GM23338 (cell line): Measurements from ENCODE around the gene SHISA9. TPM values are rescaled to one million over a fixed set of nuclear protein-coding genes. Genes with fewer than 3 reads are reported as not detected.

Source experiments
- ATAC-seq: fragments of 200-7000 bp; cut with Tn5 transposase; 3 replicates; pipeline ENCODE4 v1.9.1; 2020
- DNase-seq: peaks from one replicate; pipeline ENCODE4 v3.0.0-alpha.2; 2015; ENCODE audit warnings: low spot score
- H2AFZ ChIP-seq: fragments of 200-600 bp; sonication (generic); 2 replicates; pipeline ENCODE4 v1.8.0; 2016; ENCODE audit warnings: antibody characterized with exemption, mild to moderate bottlenecking, moderate library complexity
- H3F3A ChIP-seq: fragments of 200-600 bp; sonication (generic); replicated peaks from 2 replicates; pipeline ENCODE4 v1.8.0; 2017; ENCODE audit warnings: antibody characterized with exemption, mixed run types, low read depth
- H3K27ac ChIP-seq: fragments of 200-600 bp; sonication (generic); 2 replicates; pipeline ENCODE4 v1.6.1; 2016; ENCODE audit warnings: low read depth
- H3K27me3 ChIP-seq: fragments of 200-600 bp; sonication (generic); 2 replicates; pipeline ENCODE4 v1.8.0; 2016; ENCODE audit warnings: mild to moderate bottlenecking, mixed run types, moderate library complexity; ENCODE audit not compliant: insufficient read depth
- H3K36me3 ChIP-seq: fragments of 200-600 bp; sonication (generic); 2 replicates; pipeline ENCODE4 v1.8.0; 2016; ENCODE audit warnings: mild to moderate bottlenecking; ENCODE audit not compliant: insufficient read depth
- H3K4me1 ChIP-seq: fragments of 200-600 bp; sonication (generic); 2 replicates; pipeline ENCODE4 v1.8.0; 2016; ENCODE audit warnings: mild to moderate bottlenecking, moderate library complexity; ENCODE audit not compliant: insufficient read depth
- H3K4me2 ChIP-seq: fragments of 200-600 bp; sonication (generic); 2 replicates; pipeline ENCODE4 v1.7.1; 2017; ENCODE audit warnings: mixed run types
- H3K4me3 ChIP-seq: fragments of 200-600 bp; sonication (generic); 2 replicates; pipeline ENCODE4 v1.6.1; 2016; ENCODE audit warnings: mixed run types
- H3K79me2 ChIP-seq: fragments of 200-600 bp; sonication (generic); replicated peaks from 2 replicates; pipeline ENCODE4 v1.8.0; 2017; ENCODE audit warnings: mild to moderate bottlenecking; ENCODE audit not compliant: insufficient read depth
- H3K9me2 ChIP-seq: fragments of 200-600 bp; sonication (generic); 2 replicates; pipeline ENCODE4 v1.8.0; 2017; ENCODE audit not compliant: insufficient read depth
- H4K20me1 ChIP-seq: fragments of 200-600 bp; sonication (generic); replicated peaks from 2 replicates; pipeline ENCODE4 v1.8.0; 2017; ENCODE audit warnings: mild to moderate bottlenecking; ENCODE audit not compliant: insufficient read depth
- H3K27ac Mint-ChIP-seq: 2 replicates; pipeline ENCODE4 v1.8.0; 2020; ENCODE audit warnings: inconsistent platforms, mild to moderate bottlenecking, moderate library complexity, mixed read lengths
- H3K27me3 Mint-ChIP-seq: 3 replicates; pipeline ENCODE4 v1.8.0; 2022; ENCODE audit warnings: low read depth, mild to moderate bottlenecking, moderate library complexity, mixed read lengths, inconsistent platforms; ENCODE audit not compliant: insufficient read depth, poor library complexity
- H3K36me3 Mint-ChIP-seq: 3 replicates; pipeline ENCODE4 v1.8.0; 2021; ENCODE audit warnings: low read depth, mild to moderate bottlenecking, inconsistent platforms, moderate library complexity, mixed read lengths
- H3K4me1 Mint-ChIP-seq: 3 replicates; pipeline ENCODE4 v1.8.0; 2020; ENCODE audit warnings: mild to moderate bottlenecking, inconsistent platforms, mixed read lengths
- H3K4me3 Mint-ChIP-seq: 3 replicates; pipeline ENCODE4 v1.8.0; 2021; ENCODE audit warnings: moderate library complexity, mild to moderate bottlenecking, inconsistent platforms, mixed read lengths
- H3K9me3 Mint-ChIP-seq: 3 replicates; pipeline ENCODE4 v1.8.0; 2020; ENCODE audit warnings: moderate library complexity, mild to moderate bottlenecking, inconsistent platforms, mixed read lengths
- CTCF ChIP-seq, 2 experiments: fragments of 200-600 bp in 1 of 2; sonication (generic) in 1 of 2; conservative IDR thresholded peaks; 2 replicates each; pipeline versions ENCODE4 v1.5.1 to v1.6.1; 2016 to 2017; ENCODE audit warnings: antibody characterized with exemption in 2 of 2, low read depth in 2 of 2, mild to moderate bottlenecking in 2 of 2, moderate library complexity in 1 of 2
- ETS1 ChIP-seq: IDR thresholded peaks from 2 replicates; pipeline ENCODE4 v1.6.1; 2016; ENCODE audit warnings: antibody characterized with exemption
- EZH2 ChIP-seq: fragments of 200-600 bp; sonication (generic); IDR thresholded peaks from one replicate; pipeline ENCODE4 v1.8.0; 2017; ENCODE audit warnings: antibody characterized with exemption, mild to moderate bottlenecking, low read depth; ENCODE audit not compliant: unreplicated experiment
- EZH2phosphoT487 ChIP-seq: fragments of 200-600 bp; sonication (generic); IDR thresholded peaks from one replicate; pipeline ENCODE4 v1.8.1; 2018; ENCODE audit warnings: antibody characterized with exemption; ENCODE audit not compliant: unreplicated experiment
- JUNB ChIP-seq: IDR thresholded peaks from one replicate; pipeline ENCODE4 v1.6.1; 2016; ENCODE audit warnings: antibody characterized with exemption; ENCODE audit not compliant: unreplicated experiment
- NANOG ChIP-seq: IDR thresholded peaks from 2 replicates; pipeline ENCODE4 v1.6.1; 2016; ENCODE audit warnings: antibody characterized with exemption, borderline replicate concordance
- REST ChIP-seq: IDR thresholded peaks from one replicate; pipeline ENCODE4 v1.6.1; 2018; ENCODE audit warnings: antibody characterized with exemption; ENCODE audit not compliant: unreplicated experiment
- STAT1 ChIP-seq: IDR thresholded peaks from one replicate; pipeline ENCODE4 v1.6.1; 2016; ENCODE audit warnings: antibody characterized with exemption; ENCODE audit not compliant: unreplicated experiment
- ZNF331 ChIP-seq: fragments of 250-450 bp; sonication (Bioruptor Pico); IDR thresholded peaks from 2 replicates; pipeline ENCODE4 v1.5.0; 2020; ENCODE audit warnings: low read depth, mild to moderate bottlenecking, moderate library complexity
- polyA plus RNA-seq: library from polyadenylated mRNA; unstranded; fragments of >200 nt; fragmentation: Nextera tagmentation; extraction: Ambion mirVana; gene quantifications from 2 replicates; pipeline ENCODE4 v1.2.1, GENCODE V29; 2016
- total RNA-seq: library from RNA; depleted of rRNA; stranded (reverse); fragments of >200 nt; shearing (Covaris generic); gene quantifications from 2 replicates; pipeline ENCODE4 v1.2.3, GENCODE V29; 2014

SHISA9 gene
- total and polyA plus RNA-seq, 2 experiments from 2014 or later, result 10.4 to 45.6 TPM

DNA sequence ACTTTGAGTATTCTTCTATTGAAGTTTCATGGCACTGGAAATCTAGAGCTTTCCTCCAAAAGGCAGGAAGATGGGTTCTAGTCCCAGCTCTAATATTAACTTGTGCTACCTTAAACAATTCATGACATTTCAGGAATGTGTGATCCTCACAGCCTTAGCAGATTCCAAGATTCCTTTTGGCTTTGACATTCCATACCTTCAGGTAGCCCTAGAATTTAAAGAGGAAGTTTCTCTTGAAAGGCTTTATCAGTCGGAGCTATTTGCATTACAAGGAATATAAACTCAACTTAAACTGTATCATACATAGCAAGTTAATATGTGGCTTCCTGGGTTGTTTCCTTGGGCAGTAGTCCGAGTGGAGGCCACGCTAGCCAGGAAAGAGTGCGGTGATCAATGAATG, 330.0 kb downstream of the SHISA9 start (continued):
- no peak for TF ChIP-seq REST

DNA sequence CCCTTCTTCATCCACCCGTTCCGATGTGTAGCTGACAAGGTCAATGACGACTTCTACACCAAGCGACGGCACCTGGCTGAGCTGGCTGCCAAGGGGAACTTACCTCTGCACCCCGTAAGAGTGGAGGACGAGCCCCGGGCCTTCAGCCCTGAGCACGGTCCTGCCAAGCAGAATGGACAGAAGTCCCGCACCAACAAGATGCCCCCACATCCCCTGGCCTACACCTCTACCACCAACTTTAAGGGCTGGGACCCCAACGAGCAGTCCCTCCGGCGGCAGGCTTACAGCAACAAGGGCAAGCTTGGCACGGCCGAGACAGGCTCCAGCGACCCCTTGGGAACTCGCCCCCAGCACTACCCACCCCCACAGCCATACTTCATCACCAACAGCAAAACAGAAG, 333.6 kb downstream of the SHISA9 start:
- Histone ChIP-seq H3F3A (no peaks in the 10 kb centered on the region), H3K27me3 (no peaks in the 10 kb centered on the region), H3K79me2 (no peaks in the 10 kb centered on the region), H3K4me1 (peaks cover 5% of the 10 kb centered on the region; the same call in 1 of the 2 replicates), H3K4me2 (no peak overlapping the region), H4K20me1 (no peaks in the 10 kb centered on the region), H3K36me3 (no peaks in the 10 kb centered on the region), H3K4me3 (no peak overlapping the region), H3K9me2 (0 out of 2 replicates have a peak, but pooled peaks cover 4% of the 10 kb centered on the region), H3K27ac (no peak overlapping the region), H2AFZ (no peak overlapping the region)
- H3K36me3 Mint-ChIP-seq, result peaks cover 30% of the 10 kb centered on the region
- H3K27ac Mint-ChIP-seq, result no peak overlapping the region
- H3K27me3 Mint-ChIP-seq, result no peaks in the 10 kb centered on the region
- ATAC-seq (no peak), DNase-seq (no peak)
- peaks cover 24% of the 10 kb centered on the region for H3K4me1 Mint-ChIP-seq
- no peak overlapping the region for H3K4me3 Mint-ChIP-seq
- H3K9me3 Mint-ChIP-seq, result peaks cover 2% of the 10 kb centered on the region; the same call in 2 of the 3 replicates
- no peak for TF ChIP-seq ETS1
- no peak for TF ChIP-seq JUNB
- TF ChIP-seq REST, result no peak
- TF ChIP-seq NANOG, result no peak
- TF ChIP-seq ZNF331 (CRISPR knock-in tag), result no peak
- TF ChIP-seq STAT1, result no peak
- TF ChIP-seq EZH2phosphoT487, result no peak
- no peak for TF ChIP-seq EZH2
- TF ChIP-seq CTCF (conservative IDR thresholded peaks at IDR 0.05; ENCODE audit: low read depth in 2 of 2), result no peak
